Pancreas (tissue), 10 donors: ENCODE results near the gene HMGXB3. TPM values are rescaled to one million over a fixed set of nuclear protein-coding genes. Genes with fewer than 3 reads are reported as not detected.

Source experiments
- ATAC-seq, 4 donors: fragments of 200-7000 bp; cut with Tn5 transposase; one replicate each; pipeline versions ENCODE4 v1.8.0 to v1.9.1; 2020; ENCODE audit warnings: mild to moderate bottlenecking in 4 of 4, moderate library complexity in 4 of 4
- DNase-seq, 6 donors: peaks; one replicate each; pipeline ENCODE4 v3.0.0-alpha.2; 2020
- FAIRE-seq: peaks from 2 replicates; lab custom pipeline; 2012; peaks lifted over from hg19 to GRCh38; lab: Jason Lieb, UNC
- H3K27ac ChIP-seq, 4 donors: fragments of 200-600 bp; sonication (generic); 1 replicate in 3 of 4; 2 replicates in 1 of 4; pipeline versions ENCODE4 v1.5.0 to v1.8.0; 2020
- H3K27me3 ChIP-seq, 4 donors: fragments of 200-600 bp; one replicate each; pipeline ENCODE4 v1.8.0; 2021
- H3K36me3 ChIP-seq, 3 donors: fragments of 200-600 bp; sonication (generic) in 1 of 3; one replicate each; pipeline versions ENCODE4 v1.5.0 to v1.8.0; 2020 to 2021
- H3K4me1 ChIP-seq, 3 donors: fragments of 200-600 bp; one replicate each; pipeline ENCODE4 v1.8.0; 2021
- H3K4me3 ChIP-seq, 4 donors: fragments of 200-600 bp; sonication (generic) in 2 of 4; one replicate each; pipeline versions ENCODE4 v1.5.0 to v1.8.0; 2020 to 2021
- H3K9me3 ChIP-seq, 4 donors: fragments of 200-600 bp; one replicate each; pipeline ENCODE4 v1.8.0; 2021
- WGBS, 2 donors: extraction: QIAGEN DNeasy Blood & Tissue Kit; methylation state at CpG; one replicate each; pipeline ENCODE4 v1.1.7; 2013; 5-methylcytosine and 5-hydroxymethylcytosine counted together
- intact Hi-C, 3 donors: fragments of 100-400 bp; cut with DNase I; formaldehyde crosslinking; loops; one replicate each; pipeline versions ENCODE4 v1.11.1 to v1.14.2; 2022
- polyA plus RNA-seq, 2 donors: library from polyadenylated mRNA; stranded (reverse); fragments of 200-250 nt; gene quantifications; one replicate each; pipeline ENCODE4 v1.2.3, GENCODE V29; 2013
- total RNA-seq, 6 donors: library from RNA; stranded (reverse); fragmentation: NEBNext Ultra II Directional in 4 of 6; extraction: Animal tissue kit (Norgen Biotek cat#: 25700) in 4 of 6; gene quantifications; one replicate each; pipeline versions ENCODE4 v1.2.1 to v1.2.4, GENCODE V29; 2021 to 2023
- TF ChIP-seq, protein P1 (sequence below), 4 donors: fragments of 200-600 bp; sonication (generic) in 3 of 4; IDR thresholded peaks; one replicate each; pipeline versions ENCODE4 v1.5.0 to v1.8.0; 2021; ENCODE audit warnings: antibody characterized with exemption in 4 of 4
- donor health status: healthy with polysubstance abuse.
- donor health status: DM: no; HTN: no; CAD: no; lungs with moderate emphysema.
- donor health status: DM: no; HTN: no; CAD: no.
- donor health status: control.
- donor health status: control.
- donor health status: Bipolar disorder and iron deficiency.
- donor health status: DM: yes; HTN: yes; CAD: no.
- donor health status: DM: no; HTN: no; CAD: no.
- donor health status: DM: no; HTN: no; CAD: no.
- donor health status: DM: yes; HTN: yes; CAD: no.

Gene HMGXB3
- total and polyA plus RNA-seq, 8 donors: 8.6 to 21.4 (median 12.8) TPM

DNA sequence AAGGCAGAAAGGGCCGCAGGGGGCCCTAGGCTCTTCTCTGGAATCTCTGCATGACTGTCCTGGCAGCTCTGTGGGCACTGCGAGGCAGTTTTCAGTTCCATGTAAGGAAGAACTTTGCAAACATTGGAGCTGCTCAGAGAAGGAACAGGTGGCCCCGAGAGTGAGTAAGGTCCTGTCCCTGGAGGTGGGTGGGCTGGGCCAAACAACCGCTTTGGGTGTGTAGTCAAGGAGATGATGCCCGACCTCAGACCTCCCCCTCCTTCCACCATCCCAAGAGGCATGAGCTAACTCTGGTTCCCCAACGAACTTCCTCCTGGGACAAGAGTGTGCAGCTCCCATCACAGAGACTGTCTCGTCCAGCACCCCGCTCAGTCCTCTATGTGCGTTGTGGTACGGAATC, 65.3 kb downstream of the HMGXB3 start:
- peak in 3 of 4 donors; percentile 48 to 71 (median 52) for ATAC-seq
- no peak for FAIRE-seq
- H3K36me3 ChIP-seq: no peaks in the 10 kb centered on the region
- H3K9me3 ChIP-seq: no peaks in the 10 kb centered on the region
- H3K27me3 ChIP-seq: no peaks in the 10 kb centered on the region
- no peak overlapping the region for H3K27ac ChIP-seq
- DNase-seq: no peak
- no peaks in the 10 kb centered on the region for H3K4me1 ChIP-seq
- no peak overlapping the region for H3K4me3 ChIP-seq
- TF ChIP-seq, protein P1, sequence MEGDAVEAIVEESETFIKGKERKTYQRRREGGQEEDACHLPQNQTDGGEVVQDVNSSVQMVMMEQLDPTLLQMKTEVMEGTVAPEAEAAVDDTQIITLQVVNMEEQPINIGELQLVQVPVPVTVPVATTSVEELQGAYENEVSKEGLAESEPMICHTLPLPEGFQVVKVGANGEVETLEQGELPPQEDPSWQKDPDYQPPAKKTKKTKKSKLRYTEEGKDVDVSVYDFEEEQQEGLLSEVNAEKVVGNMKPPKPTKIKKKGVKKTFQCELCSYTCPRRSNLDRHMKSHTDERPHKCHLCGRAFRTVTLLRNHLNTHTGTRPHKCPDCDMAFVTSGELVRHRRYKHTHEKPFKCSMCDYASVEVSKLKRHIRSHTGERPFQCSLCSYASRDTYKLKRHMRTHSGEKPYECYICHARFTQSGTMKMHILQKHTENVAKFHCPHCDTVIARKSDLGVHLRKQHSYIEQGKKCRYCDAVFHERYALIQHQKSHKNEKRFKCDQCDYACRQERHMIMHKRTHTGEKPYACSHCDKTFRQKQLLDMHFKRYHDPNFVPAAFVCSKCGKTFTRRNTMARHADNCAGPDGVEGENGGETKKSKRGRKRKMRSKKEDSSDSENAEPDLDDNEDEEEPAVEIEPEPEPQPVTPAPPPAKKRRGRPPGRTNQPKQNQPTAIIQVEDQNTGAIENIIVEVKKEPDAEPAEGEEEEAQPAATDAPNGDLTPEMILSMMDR (IDR thresholded peaks at IDR 0.05): no peak
- intact Hi-C loops: no loop called here
- 50 to 56% methylated on average over 10 of the region's 10 CpGs for WGBS, 2 donors

- Histone ChIP-seq H3K4me1 (no peaks in the 10 kb centered on the region), H3K9me3 (no peaks in the 10 kb centered on the region), H3K27ac (no peak overlapping the region), H3K27me3 (no peaks in the 10 kb centered on the region), H3K36me3 (no peaks in the 10 kb centered on the region), H3K4me3 (no peak overlapping the region)
- ATAC-seq (no peak), DNase-seq (no peak), FAIRE-seq (no peak)
- 79 to 89% methylated on average over 5 of the region's 5 CpGs for WGBS, 2 donors
- TF ChIP-seq, protein P1 (IDR thresholded peaks at IDR 0.05): no peak
- intact Hi-C loops: no loop called here
Observed at GRCh38 chr5:150066436-150066835, 65.9 kb downstream of the HMGXB3 start.

GRCh38 chr5:150066901-150067396, 66.4 kb downstream of the HMGXB3 start:
- Histone ChIP-seq H3K4me3 (no peak overlapping the region), H3K27ac (no peak overlapping the region), H3K4me1 (no peaks in the 10 kb centered on the region), H3K27me3 (no peaks in the 10 kb centered on the region), H3K9me3 (no peaks in the 10 kb centered on the region), H3K36me3 (no peaks in the 10 kb centered on the region)
- TF ChIP-seq, protein P1 (IDR thresholded peaks at IDR 0.05): no peak
- ATAC-seq (peak in 1 of 4 donors; percentile 25), DNase-seq (no peak), FAIRE-seq (no peak)
- WGBS, 2 donors: 77 to 96% methylated on average over 2 of the region's 2 CpGs
- intact Hi-C loops: no loop called here

DNA sequence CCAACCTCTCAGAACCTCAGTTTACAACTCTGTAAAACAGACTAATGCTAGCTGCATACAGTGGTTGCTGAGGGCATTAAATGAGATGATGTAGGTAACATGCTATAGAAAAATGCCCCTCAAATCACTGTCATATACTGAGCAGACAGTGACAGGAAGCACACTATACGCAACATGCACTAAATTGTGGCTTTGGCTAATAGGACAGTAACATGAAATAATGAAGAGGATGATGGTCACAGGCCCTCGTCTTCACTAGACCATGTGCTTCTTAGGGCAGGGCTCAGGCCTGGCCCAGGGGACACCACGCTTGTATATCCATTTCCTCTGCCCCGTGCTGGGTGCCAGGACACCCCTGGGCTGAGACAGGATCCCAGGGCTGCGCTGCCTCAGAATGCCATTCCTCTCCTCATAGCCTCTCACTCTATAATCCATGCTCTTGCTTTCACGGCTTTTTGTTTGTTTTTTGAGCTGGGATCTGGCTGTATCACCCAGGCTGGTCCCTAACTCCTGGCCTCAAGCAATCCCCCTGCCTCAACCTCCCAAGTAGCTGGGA, 66.9 kb downstream of the HMGXB3 start:
- FAIRE-seq (no peak), ATAC-seq (no peak), DNase-seq (no peak)
- Histone ChIP-seq H3K27me3 (no peaks in the 10 kb centered on the region), H3K27ac (no peak overlapping the region), H3K9me3 (no peaks in the 10 kb centered on the region), H3K4me1 (no peaks in the 10 kb centered on the region), H3K4me3 (no peak overlapping the region), H3K36me3 (no peaks in the 10 kb centered on the region)
- WGBS, 2 donors: 81 to 90% methylated on average over 6 of the region's 6 CpGs
- intact Hi-C loops: no loop called here
- TF ChIP-seq, protein P1 (IDR thresholded peaks at IDR 0.05): no peak

DNA sequence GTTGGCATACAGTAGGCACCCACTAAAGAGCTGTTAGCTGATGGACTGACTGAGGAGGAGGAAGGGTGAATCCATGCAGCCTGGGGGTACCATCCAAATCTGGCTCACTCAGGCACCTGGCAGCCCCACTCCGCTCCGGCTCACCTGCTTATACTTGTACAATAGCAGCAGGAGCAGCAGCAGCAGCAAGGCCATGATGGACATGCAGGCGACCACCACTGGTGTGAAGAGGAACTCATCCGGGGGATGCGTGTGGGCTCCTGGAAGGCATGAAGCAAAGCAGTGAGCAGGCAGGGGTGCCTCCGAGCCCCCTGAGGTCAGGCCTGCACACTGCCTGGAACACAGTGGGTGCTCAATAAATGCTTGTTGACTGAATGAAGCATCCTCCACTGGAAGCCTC, 67.5 kb downstream of the HMGXB3 start:
- TF ChIP-seq, protein P1 (IDR thresholded peaks at IDR 0.05): no peak
- ATAC-seq (no peak), FAIRE-seq (no peak), DNase-seq (no peak)
- H3K27me3 ChIP-seq: no peaks in the 10 kb centered on the region
- intact Hi-C loops: no loop called here
- no peak overlapping the region for H3K4me3 ChIP-seq
- H3K36me3 ChIP-seq: no peaks in the 10 kb centered on the region
- WGBS, 2 donors: 86 to 94% methylated on average over 6 of the region's 6 CpGs
- no peaks in the 10 kb centered on the region for H3K9me3 ChIP-seq
- H3K4me1 ChIP-seq: no peaks in the 10 kb centered on the region
- no peak overlapping the region for H3K27ac ChIP-seq
